A673 (cell line): Measurements from ENCODE around the gene LCE1F. TPM values are rescaled to one million over a fixed set of nuclear protein-coding genes. Genes with fewer than 3 reads are reported as not detected.

Experiments
- BruUV-seq: library from RNA; stranded (reverse); fragments of 400-500 nt; replicated peaks from 2 replicates; lab custom pipeline; 2021; lab: Mats Ljungman, UMichigan
- CTCF ChIA-PET: fragments of 300-600 bp; sonication (Branson Sonifier 250); formaldehyde crosslinking; loops from one replicate; lab custom pipeline; 2022; ENCODE audit warnings: antibody characterized with exemption; lab: Charles Lee
- POLR2A ChIA-PET: fragments of 300-600 bp; sonication (Branson Sonifier 250); formaldehyde crosslinking; loops from one replicate; lab custom pipeline; 2022; ENCODE audit warnings: antibody characterized with exemption; ENCODE audit not compliant: low non-redundant PET; lab: Charles Lee
- DNase-seq: peaks from one replicate; pipeline ENCODE4 v3.0.0-alpha.2; 2015; ENCODE audit warnings: low spot score
- H3K27ac ChIP-seq: fragments of 200-600 bp; sonication (generic); 2 replicates; pipeline ENCODE4 v1.5.1; 2016; ENCODE audit warnings: mixed run types, low read depth, mild to moderate bottlenecking, mixed read lengths, antibody characterized with exemption, low read length; ENCODE audit not compliant: poor library complexity, severe bottlenecking
- H3K27me3 ChIP-seq: fragments of 200-600 bp; sonication (generic); replicated peaks from 2 replicates; pipeline ENCODE4 v1.6.1; 2017; ENCODE audit warnings: mixed run types, low read depth, mild to moderate bottlenecking, mixed read lengths, antibody characterized with exemption, low read length; ENCODE audit not compliant: insufficient read depth, poor library complexity
- H3K36me3 ChIP-seq: fragments of 200-600 bp; sonication (generic); 2 replicates; pipeline ENCODE4 v1.6.1; 2016; ENCODE audit warnings: mixed run types, mild to moderate bottlenecking, mixed read lengths, antibody characterized with exemption, low read length; ENCODE audit not compliant: insufficient read depth, poor library complexity, severe bottlenecking
- H3K4me1 ChIP-seq: fragments of 200-600 bp; sonication (generic); 2 replicates; pipeline ENCODE4 v1.6.1; 2017; ENCODE audit warnings: mixed run types, mild to moderate bottlenecking, mixed read lengths, antibody characterized with exemption, low read length; ENCODE audit not compliant: insufficient read depth, poor library complexity, severe bottlenecking
- H3K4me3 ChIP-seq: fragments of 200-600 bp; sonication (generic); 2 replicates; pipeline ENCODE4 v1.5.1; 2016; ENCODE audit warnings: low read depth, mixed run types, mild to moderate bottlenecking, mixed read lengths, low read length; ENCODE audit not compliant: poor library complexity, severe bottlenecking
- H3K9me3 ChIP-seq: fragments of 200-600 bp; sonication (generic); 2 replicates; pipeline ENCODE4 v1.6.1; 2016; ENCODE audit warnings: mixed run types, low read depth, mild to moderate bottlenecking, mixed read lengths, antibody characterized with exemption, low read length; ENCODE audit not compliant: poor library complexity, severe bottlenecking
- EZH2 ChIP-seq: fragments of 200-600 bp; sonication (generic); IDR thresholded peaks from 2 replicates; pipeline ENCODE4 v1.6.1; 2017; ENCODE audit warnings: borderline replicate concordance, low read depth, mild to moderate bottlenecking, mixed read lengths, antibody characterized with exemption, low read length; ENCODE audit not compliant: poor library complexity, severe bottlenecking
- intact Hi-C: fragments of 100-400 bp; cut with micrococcal nuclease; formaldehyde crosslinking; loops from one replicate; pipeline ENCODE4 v1.10.0; 2022; ENCODE audit not compliant: unreplicated experiment
- total RNA-seq: library from RNA; stranded (reverse); gene quantifications from 2 replicates; pipeline ENCODE4 v1.2.3, GENCODE V29; 2021
- TF ChIP-seq, protein P1 (sequence below): fragments of 300-800, 200-600 bp; sonication (generic); conservative IDR thresholded peaks from 2 replicates; pipeline ENCODE4 v1.5.1; 2017; ENCODE audit warnings: low read depth, mild to moderate bottlenecking, antibody characterized with exemption, low read length, moderate library complexity, mixed read lengths

The LCE1F gene
- total RNA-seq, 1 experiment from 2014 or later: not detected

DNA sequence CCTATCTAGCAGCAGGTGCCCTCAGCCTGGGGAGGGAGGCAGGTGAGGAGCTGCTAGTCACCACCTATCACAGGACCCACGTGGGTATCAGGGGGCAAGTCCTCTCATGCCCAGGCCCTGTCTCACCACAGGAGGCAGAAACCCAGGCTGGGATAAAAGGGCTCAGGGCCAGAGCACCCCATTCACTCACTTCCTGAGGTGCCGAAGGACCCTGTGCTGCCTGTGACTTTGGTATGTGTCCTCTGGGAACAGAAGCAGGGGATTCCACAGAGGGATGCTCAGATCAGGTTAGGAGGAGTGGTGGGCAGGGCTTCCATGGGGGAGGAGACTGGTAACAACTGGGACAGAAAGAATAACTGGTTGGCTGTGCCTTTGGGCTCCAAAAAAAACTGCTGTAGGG is 11.1 kb downstream of the LCE1F start, which contains the start of gene LCE1E:
Gene LCE1E, plus strand, starts transcription at position 181 of the 400 bp plus-strand sequence. CDS start 1,043 bp downstream, outside the sequence.
- TF ChIP-seq, protein P1, sequence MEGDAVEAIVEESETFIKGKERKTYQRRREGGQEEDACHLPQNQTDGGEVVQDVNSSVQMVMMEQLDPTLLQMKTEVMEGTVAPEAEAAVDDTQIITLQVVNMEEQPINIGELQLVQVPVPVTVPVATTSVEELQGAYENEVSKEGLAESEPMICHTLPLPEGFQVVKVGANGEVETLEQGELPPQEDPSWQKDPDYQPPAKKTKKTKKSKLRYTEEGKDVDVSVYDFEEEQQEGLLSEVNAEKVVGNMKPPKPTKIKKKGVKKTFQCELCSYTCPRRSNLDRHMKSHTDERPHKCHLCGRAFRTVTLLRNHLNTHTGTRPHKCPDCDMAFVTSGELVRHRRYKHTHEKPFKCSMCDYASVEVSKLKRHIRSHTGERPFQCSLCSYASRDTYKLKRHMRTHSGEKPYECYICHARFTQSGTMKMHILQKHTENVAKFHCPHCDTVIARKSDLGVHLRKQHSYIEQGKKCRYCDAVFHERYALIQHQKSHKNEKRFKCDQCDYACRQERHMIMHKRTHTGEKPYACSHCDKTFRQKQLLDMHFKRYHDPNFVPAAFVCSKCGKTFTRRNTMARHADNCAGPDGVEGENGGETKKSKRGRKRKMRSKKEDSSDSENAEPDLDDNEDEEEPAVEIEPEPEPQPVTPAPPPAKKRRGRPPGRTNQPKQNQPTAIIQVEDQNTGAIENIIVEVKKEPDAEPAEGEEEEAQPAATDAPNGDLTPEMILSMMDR: no peak
- TF ChIP-seq EZH2: no peak

DNA sequence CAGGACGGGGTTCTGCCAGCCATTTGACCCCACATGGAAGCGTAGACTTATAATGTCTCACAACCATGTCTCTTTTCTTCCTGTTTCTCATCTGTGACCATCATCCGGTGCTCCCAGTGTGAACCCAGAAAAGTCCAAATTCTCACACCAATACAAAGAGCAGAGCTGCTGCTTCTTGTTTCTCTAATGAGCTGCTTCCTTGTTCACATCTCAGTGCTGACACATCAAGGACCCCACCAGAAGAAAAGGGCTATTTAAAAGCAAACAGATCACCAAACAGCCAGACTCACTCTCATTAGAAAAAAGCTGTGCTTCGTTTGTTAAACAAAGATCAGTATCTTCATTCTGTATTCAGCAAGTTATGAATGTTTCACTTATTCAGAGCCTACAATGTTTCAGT is 20.7 kb downstream of the LCE1F start:
- TF ChIP-seq, protein P1: no peak
- no peak for TF ChIP-seq EZH2

More for the DNA sequence above, 11.1 kb downstream of the LCE1F start, which contains the start of gene LCE1E:
- intact Hi-C loops: no loop called here
- Histone ChIP-seq H3K9me3 (no peaks in the 10 kb centered on the region), H3K4me3 (no peak within 1 kb of the TSS), H3K36me3 (no peaks in the 10 kb centered on the region), H3K27me3 (peaks cover 28% of the 10 kb centered on the region), H3K4me1 (no peaks in the 10 kb centered on the region), H3K27ac (no peak within 1 kb of the TSS)
- POLR2A ChIA-PET: no interaction called here
- DNase-seq: no peak
- BruUV-seq: no TSS peak
- CTCF ChIA-PET: no interaction called here

DNA sequence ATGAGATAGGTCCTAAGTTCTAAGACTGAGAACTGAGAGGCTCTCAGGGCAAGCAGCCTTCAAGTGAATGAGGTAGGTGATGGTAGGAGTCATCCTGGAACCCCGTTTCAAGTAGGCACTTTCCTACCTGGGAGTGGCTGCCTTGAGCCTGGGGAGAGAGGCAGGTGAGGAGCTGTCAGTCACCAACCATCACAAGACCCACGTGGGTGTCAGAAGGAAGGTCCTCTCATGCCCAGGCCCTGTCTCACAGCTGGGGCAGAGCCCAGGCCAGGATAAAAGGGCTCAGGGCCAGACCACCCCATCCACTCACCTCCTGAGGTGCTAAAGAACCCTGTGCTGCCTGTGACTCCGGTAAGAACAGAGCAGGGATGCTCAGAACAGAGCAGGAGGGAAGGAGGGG is 21.5 kb downstream of the LCE1F start, which contains the start of gene LCE1D:
Gene LCE1D, plus strand, starts transcription at position 301 of the 400 bp plus-strand sequence. CDS start 1,074 bp downstream, outside the sequence.
- BruUV-seq: no TSS peak
- CTCF ChIA-PET: no interaction called here
- POLR2A ChIA-PET: no interaction called here

More for the DNA sequence above, 20.7 kb downstream of the LCE1F start:
- no peak for DNase-seq
- no peaks in the 10 kb centered on the region for H3K36me3 ChIP-seq
- ChIA-PET POLR2A (no interaction called here), CTCF (no interaction called here)
- H3K27ac ChIP-seq: no peak overlapping the region
- no TSS peak for BruUV-seq
- intact Hi-C loops: no loop called here
- no peaks in the 10 kb centered on the region for H3K9me3 ChIP-seq
- H3K4me3 ChIP-seq: no peak overlapping the region
- peaks cover 8% of the 10 kb centered on the region for H3K27me3 ChIP-seq
- H3K4me1 ChIP-seq: no peaks in the 10 kb centered on the region

More for the DNA sequence above, 21.5 kb downstream of the LCE1F start, which contains the start of gene LCE1D:
- H3K27ac ChIP-seq: no peak within 1 kb of the TSS
- DNase-seq: no peak
- H3K9me3 ChIP-seq: no peaks in the 10 kb centered on the region
- H3K27me3 ChIP-seq: peaks cover 8% of the 10 kb centered on the region
- H3K36me3 ChIP-seq: no peaks in the 10 kb centered on the region
- intact Hi-C loops: no loop called here
- no peak within 1 kb of the TSS for H3K4me3 ChIP-seq
- H3K4me1 ChIP-seq: no peaks in the 10 kb centered on the region
- no peak for TF ChIP-seq EZH2
- TF ChIP-seq, protein P1: no peak
